ENCODE results near the gene THOP1.

Gene THOP1

DNA sequence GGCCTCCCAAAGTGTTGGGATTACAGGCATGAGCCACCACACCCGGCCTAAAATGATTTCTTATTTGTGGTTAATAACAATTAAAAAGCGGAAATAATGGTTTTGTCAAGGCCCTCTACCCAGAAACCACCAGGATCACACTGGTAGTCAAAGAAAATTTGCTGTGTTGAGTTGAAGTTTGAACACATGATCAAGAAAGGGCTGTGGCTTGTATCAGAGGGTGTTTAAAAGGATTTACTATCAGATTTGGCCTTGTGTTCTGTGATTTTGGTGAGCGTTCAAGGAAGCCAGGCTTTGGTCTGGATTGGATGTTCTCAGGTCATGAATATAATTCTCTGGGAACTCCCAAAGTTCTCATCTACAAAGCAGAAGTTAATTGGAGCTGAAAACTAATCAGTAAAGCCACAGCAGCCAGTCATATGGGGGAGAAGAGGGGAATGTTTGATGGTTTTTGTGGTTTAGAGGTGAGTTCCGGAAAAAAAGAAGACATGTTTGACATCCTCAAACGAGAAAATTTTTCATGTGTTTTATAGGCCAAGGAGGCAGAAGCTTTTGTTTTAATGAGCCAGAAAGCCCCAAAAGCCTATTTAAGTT lies 71.3 kb downstream of the THOP1 start:
- DNase-seq, result no peak

DNA sequence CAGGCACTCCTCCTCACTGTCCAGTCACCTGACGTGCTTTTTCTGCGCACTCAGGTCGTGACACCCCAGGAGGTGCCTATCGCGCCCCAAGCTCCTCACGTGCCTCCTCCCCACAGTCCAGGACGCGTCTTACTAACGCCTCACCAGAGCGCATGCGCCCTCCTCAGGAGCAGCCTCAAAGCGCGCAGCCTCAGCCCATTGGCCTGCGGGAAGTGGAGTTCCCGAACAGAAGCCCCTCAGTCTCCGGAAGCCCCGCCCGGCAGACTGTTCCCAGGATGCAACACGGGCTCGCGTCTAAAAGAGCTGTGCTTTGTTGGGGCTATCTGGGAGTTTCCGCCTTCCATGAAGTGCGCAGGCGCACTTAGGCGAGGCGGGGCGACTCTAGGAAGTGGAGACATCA lies 73.6 kb downstream of the THOP1 start:
- DNase-seq, result no peak

DNA sequence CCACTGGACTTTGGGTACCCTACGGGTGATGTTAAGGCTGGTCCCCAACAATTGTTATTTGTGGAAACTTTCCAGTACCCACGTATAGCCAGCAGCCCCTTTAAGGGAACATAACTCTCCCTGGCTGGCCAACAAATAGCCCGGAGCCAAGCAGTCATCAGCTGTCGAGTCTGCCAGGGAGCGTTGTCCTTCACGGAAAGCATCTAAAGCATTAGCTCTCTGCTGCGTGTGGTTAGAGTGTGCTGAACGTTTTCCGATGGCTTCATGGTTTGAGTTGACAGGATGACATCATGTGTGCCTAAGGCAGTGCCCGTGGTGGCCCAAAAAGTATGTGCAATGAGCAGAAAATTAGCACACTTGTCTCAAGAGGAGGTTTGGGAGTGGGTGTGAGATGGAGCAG lies 78.5 kb downstream of the THOP1 start:
- no peak for DNase-seq

Data from AML-193 (cell line).